Loucy (cell line): ENCODE results near the gene FOXL1.

ENCODE experiments used
- EZH2phosphoT487 ChIP-seq: fragments of 200-600 bp; IDR thresholded peaks from 2 replicates; pipeline ENCODE4 v1.6.1; 2018; ENCODE audit warnings: antibody characterized with exemption, mild to moderate bottlenecking, moderate library complexity, borderline replicate concordance
- TF ChIP-seq, protein P1 (sequence below): fragments of 200-600 bp; sonication (generic); conservative IDR thresholded peaks from 2 replicates; pipeline ENCODE4 v1.5.1; 2014; ENCODE audit warnings: mild to moderate bottlenecking, antibody characterized with exemption, low read length

DNA sequence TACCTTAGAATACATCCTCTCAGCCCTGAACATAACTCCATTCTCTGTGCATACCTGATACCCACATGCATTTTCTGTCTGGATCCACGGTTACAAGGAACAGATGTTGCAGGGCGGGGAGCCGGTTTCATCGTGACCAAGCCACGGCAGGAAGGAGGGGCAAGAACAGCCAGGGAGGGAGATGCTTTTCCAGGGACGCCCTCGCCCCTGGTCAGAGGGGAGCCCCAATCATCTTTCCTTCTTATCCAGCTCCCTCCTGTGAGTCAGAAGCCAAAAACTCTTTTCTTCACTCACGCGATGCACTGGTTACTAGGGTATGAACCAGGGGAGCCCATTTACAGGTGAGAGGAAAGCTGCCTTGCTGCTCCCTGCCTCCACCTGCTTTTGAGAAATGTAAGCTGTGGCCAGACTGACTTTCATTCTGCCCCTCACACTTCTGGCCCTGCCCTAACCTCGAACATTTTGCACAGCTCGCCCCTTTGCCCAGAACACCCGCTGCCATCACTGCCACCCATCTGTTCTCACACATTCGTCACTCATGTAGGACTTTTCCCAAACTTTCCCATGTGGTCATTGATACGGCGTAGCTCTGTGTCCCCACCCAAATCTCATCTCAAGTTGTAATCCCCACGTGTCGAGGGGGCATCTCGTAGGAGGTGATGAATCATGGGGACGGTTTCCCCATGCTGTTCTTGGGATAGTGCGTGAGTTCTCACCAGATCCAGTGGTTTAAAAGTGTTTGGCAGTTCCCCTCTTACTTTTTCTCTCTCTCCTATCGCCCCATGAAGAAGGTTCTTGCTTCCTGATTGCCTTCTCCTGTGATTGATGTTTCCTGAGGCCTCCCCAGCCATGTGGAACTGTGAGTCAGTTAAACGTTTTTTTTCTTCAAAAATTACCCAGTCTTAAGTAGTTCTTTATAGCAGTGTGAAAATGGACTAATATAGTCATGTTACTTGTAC, 20.5 kb downstream of the FOXL1 start:
- TF ChIP-seq, protein P1, sequence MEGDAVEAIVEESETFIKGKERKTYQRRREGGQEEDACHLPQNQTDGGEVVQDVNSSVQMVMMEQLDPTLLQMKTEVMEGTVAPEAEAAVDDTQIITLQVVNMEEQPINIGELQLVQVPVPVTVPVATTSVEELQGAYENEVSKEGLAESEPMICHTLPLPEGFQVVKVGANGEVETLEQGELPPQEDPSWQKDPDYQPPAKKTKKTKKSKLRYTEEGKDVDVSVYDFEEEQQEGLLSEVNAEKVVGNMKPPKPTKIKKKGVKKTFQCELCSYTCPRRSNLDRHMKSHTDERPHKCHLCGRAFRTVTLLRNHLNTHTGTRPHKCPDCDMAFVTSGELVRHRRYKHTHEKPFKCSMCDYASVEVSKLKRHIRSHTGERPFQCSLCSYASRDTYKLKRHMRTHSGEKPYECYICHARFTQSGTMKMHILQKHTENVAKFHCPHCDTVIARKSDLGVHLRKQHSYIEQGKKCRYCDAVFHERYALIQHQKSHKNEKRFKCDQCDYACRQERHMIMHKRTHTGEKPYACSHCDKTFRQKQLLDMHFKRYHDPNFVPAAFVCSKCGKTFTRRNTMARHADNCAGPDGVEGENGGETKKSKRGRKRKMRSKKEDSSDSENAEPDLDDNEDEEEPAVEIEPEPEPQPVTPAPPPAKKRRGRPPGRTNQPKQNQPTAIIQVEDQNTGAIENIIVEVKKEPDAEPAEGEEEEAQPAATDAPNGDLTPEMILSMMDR, result no peak
- no peak for TF ChIP-seq EZH2phosphoT487
